GM15510 (cell line): ENCODE measurements around the gene OR10V1.
A peak's percentile ranks its signal among the peaks of the same experiment; 100 is the strongest.

ENCODE experiments used
- POLR2A ChIP-seq: IDR thresholded peaks from 3 replicates; pipeline ENCODE4 v1.6.1; 2011; ENCODE audit warnings: borderline replicate concordance; ENCODE audit not compliant: insufficient read length; ENCODE audit errors: extremely low read depth

OR10V1 gene

DNA sequence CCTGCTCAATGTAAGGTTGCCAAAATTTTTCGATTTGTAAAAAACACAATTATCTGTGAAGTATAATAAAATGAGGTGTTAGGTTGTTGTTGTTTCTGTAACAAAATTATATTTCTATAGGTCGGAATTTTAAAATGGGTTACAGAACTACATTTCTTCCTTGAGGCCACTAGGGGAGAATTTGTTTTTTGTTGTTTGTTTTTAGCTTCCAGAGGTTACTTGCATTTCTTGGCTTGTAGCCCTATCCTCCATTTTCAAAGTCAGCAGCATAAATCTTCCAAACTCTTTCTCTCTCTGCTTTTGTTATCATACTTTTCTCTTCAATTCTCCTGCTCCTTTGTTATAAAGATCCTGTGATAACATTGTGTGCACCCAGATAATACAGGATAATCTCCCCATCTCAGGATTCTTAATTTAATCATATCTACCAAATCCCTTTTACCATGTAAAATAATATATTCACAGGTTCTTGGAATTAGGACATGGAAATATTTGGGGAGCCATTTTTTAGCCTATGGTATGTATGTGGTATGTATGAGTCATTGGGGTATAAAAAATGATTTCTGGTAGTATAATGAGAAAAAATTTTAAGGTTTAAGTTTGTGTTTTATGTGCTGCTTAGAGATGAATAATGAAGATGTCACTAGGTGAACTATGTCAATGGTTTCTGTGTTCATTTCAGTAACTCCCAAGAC, 35.4 kb downstream of the OR10V1 start:
- no peak for TF ChIP-seq POLR2A

DNA sequence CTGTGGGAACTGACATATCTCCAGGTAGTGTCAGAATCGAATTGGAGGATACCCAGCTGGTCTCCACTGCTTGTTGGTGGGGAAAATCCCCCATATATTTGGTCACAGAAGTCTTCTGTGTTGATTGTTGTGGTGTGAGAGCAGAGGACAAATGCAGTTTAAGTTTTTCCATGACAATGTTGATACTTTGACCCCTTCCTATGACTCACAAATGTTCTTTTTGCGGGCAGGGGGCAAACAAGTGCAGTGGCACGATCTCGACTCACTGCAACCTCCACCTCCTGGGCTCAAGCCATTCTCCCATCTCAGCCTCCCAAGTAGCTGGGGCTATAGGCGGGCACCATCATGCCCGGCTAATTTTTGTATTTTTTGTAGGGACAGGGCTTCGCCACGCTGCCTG, 37.4 kb downstream of the OR10V1 start:
- no peak for TF ChIP-seq POLR2A

DNA sequence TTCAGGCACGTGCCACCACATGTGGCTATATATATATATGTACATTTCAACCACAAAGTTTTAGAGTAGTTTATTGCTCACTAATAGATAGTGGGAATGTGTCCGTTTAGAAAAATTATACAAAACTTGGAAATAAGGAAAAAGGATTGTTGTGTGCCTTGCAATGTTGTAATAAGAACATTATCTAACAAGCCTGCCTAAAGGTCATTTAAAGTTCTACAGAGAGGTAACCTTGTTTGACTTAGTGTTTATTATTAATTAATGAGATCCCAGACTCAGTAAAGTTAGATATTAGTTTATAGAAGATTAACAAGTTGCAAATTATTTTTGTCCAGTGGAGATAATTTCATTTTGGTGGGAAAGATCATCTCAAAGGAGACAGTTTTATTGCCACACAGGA, 39.4 kb downstream of the OR10V1 start:
- no peak for TF ChIP-seq POLR2A

DNA sequence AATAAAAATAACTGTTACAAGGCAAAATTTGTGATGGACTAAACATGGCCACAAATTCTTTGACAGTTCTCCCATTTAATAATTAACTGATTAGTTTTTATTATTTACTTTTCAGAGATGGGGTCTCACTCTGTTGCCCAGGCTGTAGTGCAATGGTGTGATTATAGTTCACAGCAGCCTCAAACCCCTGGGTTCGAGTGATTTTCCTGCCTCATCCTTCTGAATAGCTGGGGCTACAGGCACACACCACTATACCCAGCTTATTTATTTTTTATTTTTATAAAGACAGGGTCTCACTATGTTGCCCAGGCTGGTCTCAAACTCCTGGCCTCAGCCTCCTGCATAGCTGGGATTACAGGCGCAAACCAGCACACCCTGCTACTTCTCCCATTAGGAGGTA, 40.4 kb downstream of the OR10V1 start:
- no peak for TF ChIP-seq POLR2A

DNA sequence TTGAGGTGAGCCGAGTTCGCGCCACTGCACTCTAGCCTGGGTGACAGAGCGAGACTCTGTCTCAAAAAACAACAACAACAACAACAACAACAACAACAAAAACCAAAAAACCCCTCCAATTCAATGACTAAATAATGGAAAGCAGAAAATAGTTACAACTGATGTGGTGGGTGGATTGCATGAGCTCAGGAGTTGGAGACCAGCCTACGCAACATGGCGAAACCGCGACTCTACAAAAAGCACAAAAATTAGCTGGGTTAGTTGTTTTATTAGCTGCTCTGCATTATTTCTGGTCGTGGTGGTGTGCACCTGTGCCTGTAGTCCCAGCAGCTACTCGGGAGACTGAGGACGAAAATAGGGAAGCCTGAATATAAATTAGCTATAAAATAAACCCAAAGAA, 42.2 kb downstream of the OR10V1 start:
- no peak for TF ChIP-seq POLR2A

DNA sequence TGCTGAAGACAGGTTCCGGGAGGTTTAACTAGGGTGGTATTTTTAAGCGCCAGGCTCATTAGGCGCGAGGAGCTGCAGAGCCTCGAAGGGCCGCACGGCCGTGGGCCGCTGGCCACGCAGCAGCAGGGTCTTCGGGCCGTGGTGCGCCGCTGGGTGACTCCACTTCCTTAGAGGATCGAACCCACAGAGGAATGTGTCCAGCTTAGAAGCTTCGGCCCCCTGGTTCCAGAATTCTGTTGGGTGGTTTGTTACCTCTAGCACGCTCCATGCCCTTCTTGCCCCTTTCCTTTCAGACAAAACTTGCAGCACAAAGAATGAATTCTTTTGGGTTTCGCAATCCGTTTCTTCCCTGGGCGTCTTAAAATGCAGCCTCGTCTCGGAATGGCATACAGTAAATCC, 44.0 kb downstream of the OR10V1 start:
- no peak for TF ChIP-seq POLR2A

DNA sequence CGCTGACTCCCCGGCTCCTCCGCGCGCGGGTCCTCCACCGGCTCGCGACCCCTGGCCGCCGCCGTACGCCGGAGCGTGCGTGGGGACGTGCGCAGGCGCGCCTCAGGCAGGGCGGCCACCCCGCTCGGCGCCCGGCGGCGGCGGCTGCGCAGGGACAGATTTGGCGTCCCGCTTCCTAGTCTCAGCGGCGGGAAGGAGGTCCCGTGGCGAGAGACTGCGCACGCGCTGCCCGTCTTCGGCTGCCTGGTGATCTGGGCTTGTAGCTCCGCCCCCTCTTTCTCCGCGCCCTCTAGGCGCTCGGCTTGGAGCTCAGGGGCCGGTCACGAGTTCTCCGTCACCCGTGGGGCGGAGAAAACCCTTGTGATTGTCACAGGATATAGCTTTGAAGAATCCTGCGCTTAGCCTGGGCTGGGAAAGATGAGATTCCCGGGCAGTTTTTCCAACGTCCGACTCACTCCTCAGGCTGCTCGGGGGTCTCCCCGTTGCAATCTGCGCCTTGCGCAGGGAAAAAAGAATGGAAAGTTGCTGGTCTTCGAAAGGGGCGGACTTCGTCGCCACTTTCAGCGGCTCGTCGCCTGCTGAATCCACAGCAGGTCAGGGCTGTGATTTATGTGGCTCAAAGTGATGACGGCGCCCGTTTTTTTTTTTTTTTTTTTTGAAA, 44.6 kb downstream of the OR10V1 start, which contains the start of gene PATL1:
TSS of gene PATL1 (minus strand) at position 88 of the 661 bp plus-strand sequence. CDS start 142 bp downstream, outside the sequence.
- TF ChIP-seq POLR2A = peak; percentile 81

DNA sequence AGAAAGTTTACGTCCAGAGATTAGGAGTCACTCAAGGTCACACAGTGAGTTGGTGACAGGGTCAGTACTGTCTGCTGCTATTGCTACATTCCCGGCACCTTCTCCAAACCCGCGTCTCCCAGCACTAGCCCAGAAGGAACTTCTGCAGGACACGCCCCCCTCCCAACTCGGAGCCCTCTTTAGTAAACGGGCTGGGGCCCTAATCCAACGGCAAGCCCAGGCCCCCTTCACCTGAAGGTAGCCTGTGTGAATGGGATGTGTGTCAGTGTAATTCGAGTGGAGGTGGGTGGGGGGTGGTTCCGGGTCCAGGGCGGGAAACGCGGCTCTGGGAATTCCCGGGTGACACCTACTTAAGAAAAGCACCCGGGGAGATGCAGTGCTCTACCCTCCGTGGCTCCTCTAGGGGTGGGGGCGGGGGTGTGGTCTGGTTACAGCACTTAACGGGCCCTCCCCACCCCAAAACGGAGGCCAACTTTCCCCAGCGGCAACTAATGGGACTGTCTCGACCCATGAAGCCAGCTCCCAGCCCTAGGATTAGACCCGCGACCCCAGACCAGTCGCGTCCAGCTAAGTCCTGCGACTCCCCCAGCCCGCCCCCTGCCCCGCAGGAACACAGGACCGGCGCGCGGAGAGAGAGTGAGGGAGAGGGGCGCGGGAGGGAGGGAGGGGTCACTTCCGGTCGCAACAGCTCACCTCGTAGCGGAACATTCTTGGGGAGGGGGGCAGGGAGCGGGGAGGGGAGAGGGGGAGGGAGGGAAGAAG, 45.3 kb downstream of the OR10V1 start:
- no peak for TF ChIP-seq POLR2A

DNA sequence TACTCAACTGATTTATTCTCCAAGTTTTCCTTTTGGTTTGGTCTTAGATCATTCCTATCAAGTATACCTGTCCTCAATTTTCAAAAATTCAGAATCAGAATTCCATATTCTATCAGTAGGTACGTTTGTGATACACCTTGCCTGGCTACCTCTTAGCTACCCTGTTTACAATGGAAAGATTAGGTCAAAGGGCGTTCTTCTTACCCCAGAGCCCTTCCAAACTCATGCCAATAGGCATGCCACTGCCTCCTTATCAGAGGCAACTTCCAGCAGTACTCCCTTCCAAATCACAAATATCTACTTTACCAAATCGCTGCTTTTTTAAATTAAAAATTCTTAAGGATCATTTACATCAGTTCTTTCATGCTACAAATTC, 45.8 kb downstream of the OR10V1 start:
- no peak for TF ChIP-seq POLR2A

DNA sequence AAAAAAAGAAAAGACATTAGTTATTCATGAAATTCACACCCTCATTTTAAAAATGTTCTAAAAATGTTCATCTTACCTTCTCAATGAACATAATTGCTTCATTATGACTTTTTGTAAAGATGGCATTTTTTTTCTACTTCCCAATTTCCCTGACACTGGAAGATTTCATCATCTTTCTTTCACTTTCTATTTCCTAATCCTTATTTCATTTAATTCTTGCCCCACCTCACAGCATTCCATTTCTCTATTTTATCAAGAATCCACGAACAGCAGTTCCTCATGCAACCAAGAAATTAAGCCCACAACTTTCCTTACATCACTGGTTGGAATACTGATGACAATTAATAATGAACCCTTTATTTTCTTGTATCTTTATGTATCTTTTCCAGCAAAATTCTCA, 46.7 kb downstream of the OR10V1 start:
- no peak for TF ChIP-seq POLR2A
